Measurements from ENCODE around the gene PARP4.

DNA sequence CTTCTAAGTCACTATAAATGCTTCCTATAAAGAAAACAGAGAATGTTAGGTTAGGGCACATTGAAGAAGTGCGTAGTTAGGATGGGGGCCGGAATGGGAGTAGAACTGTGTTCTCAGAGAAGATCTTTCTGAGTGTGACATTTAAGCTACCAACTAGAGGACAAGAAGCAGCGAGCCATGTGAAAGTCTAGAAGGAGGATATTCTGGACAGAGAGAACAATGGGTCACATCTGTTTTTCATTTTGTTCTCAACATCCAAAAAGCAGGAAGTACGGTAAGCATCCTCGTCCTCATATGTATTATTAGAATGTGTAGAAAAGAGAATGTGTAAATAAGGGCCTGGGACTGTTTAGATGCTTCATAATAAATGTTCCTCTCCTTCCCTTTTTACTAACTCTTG, 44.5 kb upstream of the PARP4 start:
- no peak for TF ChIP-seq POLR2A (IDR thresholded peaks at IDR 0.05)
- TF ChIP-seq, protein P1, sequence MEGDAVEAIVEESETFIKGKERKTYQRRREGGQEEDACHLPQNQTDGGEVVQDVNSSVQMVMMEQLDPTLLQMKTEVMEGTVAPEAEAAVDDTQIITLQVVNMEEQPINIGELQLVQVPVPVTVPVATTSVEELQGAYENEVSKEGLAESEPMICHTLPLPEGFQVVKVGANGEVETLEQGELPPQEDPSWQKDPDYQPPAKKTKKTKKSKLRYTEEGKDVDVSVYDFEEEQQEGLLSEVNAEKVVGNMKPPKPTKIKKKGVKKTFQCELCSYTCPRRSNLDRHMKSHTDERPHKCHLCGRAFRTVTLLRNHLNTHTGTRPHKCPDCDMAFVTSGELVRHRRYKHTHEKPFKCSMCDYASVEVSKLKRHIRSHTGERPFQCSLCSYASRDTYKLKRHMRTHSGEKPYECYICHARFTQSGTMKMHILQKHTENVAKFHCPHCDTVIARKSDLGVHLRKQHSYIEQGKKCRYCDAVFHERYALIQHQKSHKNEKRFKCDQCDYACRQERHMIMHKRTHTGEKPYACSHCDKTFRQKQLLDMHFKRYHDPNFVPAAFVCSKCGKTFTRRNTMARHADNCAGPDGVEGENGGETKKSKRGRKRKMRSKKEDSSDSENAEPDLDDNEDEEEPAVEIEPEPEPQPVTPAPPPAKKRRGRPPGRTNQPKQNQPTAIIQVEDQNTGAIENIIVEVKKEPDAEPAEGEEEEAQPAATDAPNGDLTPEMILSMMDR (IDR thresholded peaks at IDR 0.05): no peak
- TF ChIP-seq EP300 (IDR thresholded peaks at IDR 0.05): no peak
